Choroid plexus epithelial cell (primary cell): ENCODE measurements around the gene H6PD.

Source experiments
- DNase-seq: peaks from one replicate; pipeline ENCODE4 v3.0.0-alpha.2; 2010; ENCODE audit warnings: low read depth
- H3K4me3 ChIP-seq: 2 replicates; pipeline ENCODE4 v1.5.1; 2011; ENCODE audit warnings: low read depth, mild to moderate bottlenecking, control low read depth, low read length, moderate library complexity
- TF ChIP-seq, protein P1 (sequence below): conservative IDR thresholded peaks from 2 replicates; pipeline ENCODE4 v1.5.1; 2011; ENCODE audit warnings: low read depth, mild to moderate bottlenecking, control low read depth, inconsistent platforms, low read length, moderate library complexity

Gene H6PD

GRCh38 chr1:9233241-9233941 is 1.2 kb upstream of the H6PD start:
- TF ChIP-seq, protein P1, sequence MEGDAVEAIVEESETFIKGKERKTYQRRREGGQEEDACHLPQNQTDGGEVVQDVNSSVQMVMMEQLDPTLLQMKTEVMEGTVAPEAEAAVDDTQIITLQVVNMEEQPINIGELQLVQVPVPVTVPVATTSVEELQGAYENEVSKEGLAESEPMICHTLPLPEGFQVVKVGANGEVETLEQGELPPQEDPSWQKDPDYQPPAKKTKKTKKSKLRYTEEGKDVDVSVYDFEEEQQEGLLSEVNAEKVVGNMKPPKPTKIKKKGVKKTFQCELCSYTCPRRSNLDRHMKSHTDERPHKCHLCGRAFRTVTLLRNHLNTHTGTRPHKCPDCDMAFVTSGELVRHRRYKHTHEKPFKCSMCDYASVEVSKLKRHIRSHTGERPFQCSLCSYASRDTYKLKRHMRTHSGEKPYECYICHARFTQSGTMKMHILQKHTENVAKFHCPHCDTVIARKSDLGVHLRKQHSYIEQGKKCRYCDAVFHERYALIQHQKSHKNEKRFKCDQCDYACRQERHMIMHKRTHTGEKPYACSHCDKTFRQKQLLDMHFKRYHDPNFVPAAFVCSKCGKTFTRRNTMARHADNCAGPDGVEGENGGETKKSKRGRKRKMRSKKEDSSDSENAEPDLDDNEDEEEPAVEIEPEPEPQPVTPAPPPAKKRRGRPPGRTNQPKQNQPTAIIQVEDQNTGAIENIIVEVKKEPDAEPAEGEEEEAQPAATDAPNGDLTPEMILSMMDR = peak; percentile 20
- H3K4me3 ChIP-seq = no peak overlapping the region
- DNase-seq = peak; percentile 95

GRCh38 chr1:9233942-9234222 is 692 bp upstream of the H6PD start:
- TF ChIP-seq, protein P1 = no peak
- peak overlapping the region; percentile 63 for H3K4me3 ChIP-seq
- DNase-seq = no peak

DNA sequence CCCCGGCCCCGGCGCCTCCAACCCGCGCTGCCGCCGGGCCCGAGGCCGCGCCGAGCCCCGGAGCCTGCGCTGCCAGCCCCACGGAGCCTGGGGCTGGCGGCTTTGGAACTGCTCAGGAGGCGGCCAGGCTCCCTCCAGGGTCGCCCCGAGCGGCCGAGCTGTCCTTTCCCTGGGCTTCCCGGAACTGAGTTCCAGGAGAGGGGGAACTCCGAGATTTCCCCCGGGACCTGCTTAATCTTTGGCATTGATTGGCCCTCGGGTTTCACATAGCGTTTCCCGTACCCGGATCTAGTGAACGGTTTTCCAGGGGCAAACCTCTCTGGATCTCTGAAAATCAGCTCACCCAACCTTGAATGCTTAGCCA is 504 bp downstream of the H6PD start:
- peak overlapping the region; percentile 67 for H3K4me3 ChIP-seq
- DNase-seq = peak; percentile 63
- TF ChIP-seq, protein P1 = no peak

GRCh38 chr1:9235560-9235959 is 986 bp downstream of the H6PD start:
- TF ChIP-seq, protein P1 = no peak
- no peak for DNase-seq
- peak overlapping the region; percentile 67 for H3K4me3 ChIP-seq

DNA sequence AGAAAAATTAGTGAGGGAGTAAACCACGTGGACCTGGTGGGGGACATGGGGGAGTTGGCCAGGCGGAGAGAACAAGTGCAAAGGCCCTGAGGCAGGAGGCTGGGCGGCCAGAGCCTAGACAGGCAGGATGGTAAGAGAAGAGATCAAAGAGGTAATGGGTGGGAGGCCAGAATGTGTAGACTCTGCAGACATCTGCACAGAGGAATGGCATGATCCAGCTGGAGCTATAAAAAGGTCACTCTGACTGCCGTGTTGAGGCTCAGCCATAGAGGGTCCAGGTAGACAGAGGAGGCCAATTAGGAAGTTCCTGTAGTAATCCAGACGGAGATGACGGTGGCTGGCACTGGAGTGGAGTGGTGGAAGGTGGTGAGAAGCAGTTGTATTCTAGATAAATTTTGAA is 3.6 kb downstream of the H6PD start:
- DNase-seq = no peak
- TF ChIP-seq, protein P1 = no peak
- H3K4me3 ChIP-seq = no peak overlapping the region

- TF ChIP-seq, protein P1 = no peak
- H3K4me3 ChIP-seq = no peak overlapping the region
- DNase-seq = peak; percentile 75
Measured at GRCh38 chr1:9238550-9238949, 4.0 kb downstream of the H6PD start.

- TF ChIP-seq, protein P1 = no peak
- peak overlapping the region; percentile 0 for H3K4me3 ChIP-seq
- DNase-seq = peak; percentile 92
Measured at GRCh38 chr1:9239622-9240401, 5.2 kb downstream of the H6PD start.
